Esophagus squamous epithelium (tissue), 4 donors: ENCODE data around the gene RGS9BP.

Source experiments
- POLR2A ChIP-seq, 4 donors: fragments of 450-650 bp; IDR thresholded peaks; one replicate each; pipeline ENCODE4 v1.6.1; 2017; ENCODE audit warnings: antibody characterized with exemption in 4 of 4, mild to moderate bottlenecking in 4 of 4, moderate library complexity in 3 of 4
- TF ChIP-seq, protein P1 (sequence below), 6 experiments: fragments of 450-650 bp in 4 of 6; fragments of 200-600 bp in 2 of 6; sonication (generic) in 2 of 6; IDR thresholded peaks; one replicate each; pipeline ENCODE4 v1.5.1; 2016 to 2019; ENCODE audit warnings: antibody characterized with exemption in 6 of 6, mild to moderate bottlenecking in 4 of 6, moderate library complexity in 4 of 6

DNA sequence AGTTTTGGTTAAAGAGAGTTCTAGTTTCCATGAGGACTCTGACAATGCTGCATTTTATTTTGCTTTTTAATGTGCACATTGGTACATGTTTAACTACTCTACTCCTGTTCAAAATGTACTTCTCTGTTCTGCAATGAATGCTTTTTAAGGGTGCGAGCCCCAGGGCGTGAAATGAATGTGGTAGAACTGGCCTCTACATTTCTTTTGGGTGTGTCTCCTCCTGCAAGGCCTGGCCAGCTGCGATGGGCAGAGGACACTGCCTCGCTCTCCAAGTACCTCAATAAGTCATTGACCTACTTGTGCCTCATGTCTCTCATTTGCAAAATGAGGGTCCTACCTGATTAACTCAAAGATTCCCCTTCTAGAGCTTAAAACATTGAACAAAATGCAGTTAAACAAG is 6.7 kb downstream of the RGS9BP start:
- TF ChIP-seq, protein P1, sequence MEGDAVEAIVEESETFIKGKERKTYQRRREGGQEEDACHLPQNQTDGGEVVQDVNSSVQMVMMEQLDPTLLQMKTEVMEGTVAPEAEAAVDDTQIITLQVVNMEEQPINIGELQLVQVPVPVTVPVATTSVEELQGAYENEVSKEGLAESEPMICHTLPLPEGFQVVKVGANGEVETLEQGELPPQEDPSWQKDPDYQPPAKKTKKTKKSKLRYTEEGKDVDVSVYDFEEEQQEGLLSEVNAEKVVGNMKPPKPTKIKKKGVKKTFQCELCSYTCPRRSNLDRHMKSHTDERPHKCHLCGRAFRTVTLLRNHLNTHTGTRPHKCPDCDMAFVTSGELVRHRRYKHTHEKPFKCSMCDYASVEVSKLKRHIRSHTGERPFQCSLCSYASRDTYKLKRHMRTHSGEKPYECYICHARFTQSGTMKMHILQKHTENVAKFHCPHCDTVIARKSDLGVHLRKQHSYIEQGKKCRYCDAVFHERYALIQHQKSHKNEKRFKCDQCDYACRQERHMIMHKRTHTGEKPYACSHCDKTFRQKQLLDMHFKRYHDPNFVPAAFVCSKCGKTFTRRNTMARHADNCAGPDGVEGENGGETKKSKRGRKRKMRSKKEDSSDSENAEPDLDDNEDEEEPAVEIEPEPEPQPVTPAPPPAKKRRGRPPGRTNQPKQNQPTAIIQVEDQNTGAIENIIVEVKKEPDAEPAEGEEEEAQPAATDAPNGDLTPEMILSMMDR (IDR thresholded peaks at IDR 0.05): no peak
- TF ChIP-seq POLR2A (IDR thresholded peaks at IDR 0.05): no peak
